C4-2B (cell line): ENCODE data around the gene LRRC3C.

Experiments
- H3K27ac ChIP-seq: fragments of 450-650 bp; 2 replicates; pipeline ENCODE4 v1.5.1; 2017
- ZFX ChIP-seq: fragments of 450-650 bp; IDR thresholded peaks from 2 replicates; pipeline ENCODE4 v1.6.1; 2017
- TF ChIP-seq, protein P1 (sequence below): fragments of 450-650 bp; conservative IDR thresholded peaks from 2 replicates; pipeline ENCODE4 v1.5.1; 2017; ENCODE audit warnings: mild to moderate bottlenecking

LRRC3C gene

DNA sequence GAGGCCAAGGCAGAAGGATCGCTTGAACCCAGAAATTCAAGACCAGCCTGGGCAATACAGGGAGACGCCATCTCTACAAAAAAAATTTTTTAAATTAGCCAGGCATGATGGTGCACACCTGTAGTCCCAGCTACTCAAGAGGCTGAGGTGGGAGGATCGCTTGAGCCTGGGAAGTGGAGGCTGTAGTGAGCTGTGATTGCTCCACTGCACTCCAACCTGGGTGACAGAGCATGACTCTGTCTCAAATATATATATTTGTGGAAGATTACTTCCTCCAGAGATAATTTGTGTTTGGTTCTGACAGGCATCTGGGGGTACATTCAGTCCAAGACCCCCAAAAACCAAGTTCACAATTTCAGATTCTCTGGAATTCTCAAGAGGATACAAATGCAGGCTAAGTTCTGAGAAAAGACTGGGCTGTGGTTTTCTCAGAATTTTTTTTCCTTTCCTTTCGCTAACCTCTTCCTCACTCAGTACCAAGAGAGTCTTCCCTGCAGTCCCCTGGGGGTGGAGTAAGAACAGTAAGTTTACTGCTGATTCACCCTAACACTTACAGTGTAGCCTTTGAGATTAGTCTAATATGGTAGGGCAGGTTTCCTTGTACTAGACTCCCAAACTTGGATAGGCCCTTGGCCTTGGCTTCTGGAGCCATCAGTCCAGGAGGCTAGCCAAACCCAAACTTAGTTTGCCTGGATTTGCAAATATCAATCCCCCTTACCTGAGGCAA lies 24.2 kb upstream of the LRRC3C start:
- TF ChIP-seq ZFX = no peak
- TF ChIP-seq, protein P1, sequence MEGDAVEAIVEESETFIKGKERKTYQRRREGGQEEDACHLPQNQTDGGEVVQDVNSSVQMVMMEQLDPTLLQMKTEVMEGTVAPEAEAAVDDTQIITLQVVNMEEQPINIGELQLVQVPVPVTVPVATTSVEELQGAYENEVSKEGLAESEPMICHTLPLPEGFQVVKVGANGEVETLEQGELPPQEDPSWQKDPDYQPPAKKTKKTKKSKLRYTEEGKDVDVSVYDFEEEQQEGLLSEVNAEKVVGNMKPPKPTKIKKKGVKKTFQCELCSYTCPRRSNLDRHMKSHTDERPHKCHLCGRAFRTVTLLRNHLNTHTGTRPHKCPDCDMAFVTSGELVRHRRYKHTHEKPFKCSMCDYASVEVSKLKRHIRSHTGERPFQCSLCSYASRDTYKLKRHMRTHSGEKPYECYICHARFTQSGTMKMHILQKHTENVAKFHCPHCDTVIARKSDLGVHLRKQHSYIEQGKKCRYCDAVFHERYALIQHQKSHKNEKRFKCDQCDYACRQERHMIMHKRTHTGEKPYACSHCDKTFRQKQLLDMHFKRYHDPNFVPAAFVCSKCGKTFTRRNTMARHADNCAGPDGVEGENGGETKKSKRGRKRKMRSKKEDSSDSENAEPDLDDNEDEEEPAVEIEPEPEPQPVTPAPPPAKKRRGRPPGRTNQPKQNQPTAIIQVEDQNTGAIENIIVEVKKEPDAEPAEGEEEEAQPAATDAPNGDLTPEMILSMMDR = no peak
- H3K27ac ChIP-seq = no peak overlapping the region

DNA sequence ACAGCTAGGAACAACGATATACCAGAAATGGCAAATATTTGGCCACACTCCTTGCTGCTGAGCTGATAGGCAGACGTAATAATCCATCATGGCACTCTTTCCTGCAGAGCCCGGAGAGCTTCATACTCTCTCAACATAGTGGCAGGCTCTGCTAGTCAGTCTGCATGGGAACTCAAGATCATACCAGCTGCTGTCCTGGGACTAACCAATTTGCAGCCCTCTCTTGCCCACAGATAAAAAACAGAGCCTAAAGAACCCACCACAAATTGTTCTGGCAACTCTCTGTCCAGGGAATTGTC lies 22.6 kb upstream of the LRRC3C start:
- TF ChIP-seq, protein P1 = no peak
- no peak for TF ChIP-seq ZFX
- H3K27ac ChIP-seq = no peak overlapping the region

DNA sequence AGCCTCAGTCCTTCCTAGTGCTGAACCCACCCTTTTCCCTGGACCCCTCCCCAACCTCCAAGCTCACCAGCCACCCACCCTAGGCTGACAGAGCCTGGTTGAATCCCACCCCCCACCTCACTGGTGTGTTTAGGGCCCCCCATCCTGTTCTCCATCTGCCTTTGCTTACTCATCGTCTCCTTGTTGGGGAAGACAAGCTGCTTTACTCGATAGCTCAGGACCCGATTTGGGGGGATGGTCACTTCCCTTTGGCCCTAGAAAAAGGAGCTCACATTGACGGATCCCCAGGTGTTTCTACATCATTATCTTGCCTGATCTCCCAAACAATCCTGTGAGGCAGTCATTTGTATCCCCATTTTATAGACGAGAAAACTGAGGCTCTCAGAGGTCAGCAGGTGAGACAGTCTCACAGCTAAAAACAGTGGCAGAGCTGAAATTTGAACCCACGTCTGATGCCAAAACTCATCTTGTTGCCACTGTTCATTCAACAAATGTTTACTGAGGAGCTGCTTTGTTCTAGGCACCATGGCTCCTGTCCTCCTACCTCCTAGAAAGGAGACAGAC lies 18.7 kb upstream of the LRRC3C start:
- TF ChIP-seq, protein P1 = no peak
- no peak for TF ChIP-seq ZFX
- H3K27ac ChIP-seq = no peak overlapping the region

DNA sequence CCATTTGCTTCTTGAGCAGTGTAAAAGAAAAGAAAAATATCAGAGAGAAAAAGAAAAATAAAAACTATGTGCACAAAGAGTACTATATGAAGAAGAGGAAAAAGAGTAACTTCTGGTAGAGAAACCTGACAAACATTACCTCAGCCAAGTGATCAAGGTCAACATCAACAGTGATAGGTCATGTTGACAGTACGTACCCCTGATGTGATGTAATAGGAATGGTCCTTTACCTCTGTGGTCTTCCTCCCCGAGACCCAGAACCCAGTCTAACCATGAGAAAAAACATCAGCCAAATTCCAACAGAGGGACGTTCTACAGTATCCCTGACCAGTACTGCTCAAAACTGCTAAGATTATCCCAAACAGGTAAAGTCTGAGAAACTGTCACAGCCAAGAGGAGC lies 13.5 kb upstream of the LRRC3C start:
- H3K27ac ChIP-seq = no peak overlapping the region
- TF ChIP-seq, protein P1 = no peak
- no peak for TF ChIP-seq ZFX

DNA sequence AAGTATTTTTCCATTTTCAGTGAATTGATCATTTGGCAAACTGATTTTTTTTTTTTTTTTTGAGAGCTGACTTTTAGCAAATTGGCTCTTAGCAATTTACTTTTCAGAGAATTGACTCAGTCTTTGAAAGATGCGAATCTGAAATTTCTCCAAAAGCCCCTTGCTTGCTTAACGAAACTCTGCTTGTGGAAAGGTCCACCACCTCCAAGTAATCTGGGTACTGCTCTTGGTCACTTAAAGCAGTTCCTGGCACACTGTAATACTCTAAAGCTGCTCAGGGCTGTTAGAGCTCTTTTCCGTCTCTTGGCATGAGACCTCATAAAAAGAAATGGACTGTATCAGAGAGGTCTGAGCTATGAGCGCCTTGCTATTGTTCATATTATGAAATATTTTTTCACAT lies 12.0 kb upstream of the LRRC3C start:
- no peak overlapping the region for H3K27ac ChIP-seq
- TF ChIP-seq, protein P1 = no peak
- no peak for TF ChIP-seq ZFX

DNA sequence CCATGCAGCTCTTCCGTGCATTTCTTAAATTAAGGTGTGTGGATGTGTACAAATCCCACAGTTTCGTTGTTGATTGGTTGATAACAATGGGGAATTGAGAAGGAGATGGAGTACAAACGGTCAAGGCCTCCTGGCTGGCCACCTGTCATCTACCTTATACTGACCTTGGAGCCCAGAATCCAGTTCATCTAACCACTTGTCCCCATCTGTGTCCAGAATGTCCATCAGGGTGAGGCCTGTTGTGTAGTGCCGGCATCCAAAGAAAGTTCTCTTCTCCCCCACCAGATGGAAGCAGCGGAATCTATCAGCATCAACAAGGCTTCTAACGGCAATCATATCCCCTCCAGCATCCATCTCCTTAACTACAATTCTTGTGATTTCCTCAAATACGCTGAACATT lies 10.6 kb upstream of the LRRC3C start:
- TF ChIP-seq ZFX = no peak
- TF ChIP-seq, protein P1 = no peak
- H3K27ac ChIP-seq = no peak overlapping the region

DNA sequence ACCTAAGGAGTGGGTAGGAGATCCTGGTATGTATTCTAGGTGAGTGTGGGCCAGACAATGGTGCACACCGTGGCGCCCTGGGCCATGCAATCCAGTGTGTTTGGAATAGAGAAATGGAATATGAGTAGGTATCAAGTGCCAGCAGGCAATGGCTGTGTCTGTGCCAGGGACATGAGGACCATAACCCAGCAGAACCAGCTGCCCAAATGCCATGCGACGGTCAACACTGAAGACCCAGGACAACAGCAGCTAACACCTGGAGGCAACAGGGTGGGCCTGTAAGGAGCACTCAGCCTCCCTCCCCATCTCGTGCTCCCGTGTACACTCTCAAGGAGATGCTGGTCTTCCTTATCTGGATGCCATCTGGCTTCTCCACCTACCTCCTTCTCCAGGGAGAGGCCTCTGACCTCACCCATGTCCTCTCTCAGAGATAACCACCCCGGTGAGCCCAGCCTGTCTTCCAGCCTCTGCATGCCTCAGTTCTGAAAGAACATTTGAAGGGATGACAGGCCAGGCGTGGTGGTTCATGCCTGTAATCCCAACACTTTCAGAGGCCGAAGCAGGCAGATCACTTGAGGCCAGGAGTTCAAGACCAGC lies 8.3 kb upstream of the LRRC3C start:
- TF ChIP-seq ZFX = no peak
- TF ChIP-seq, protein P1 = no peak
- H3K27ac ChIP-seq = no peak overlapping the region
